Activated B cell treated with CpG ODN at 0.5 μM for 24 hours (primary cell): ENCODE data around the gene NEB. TPM values are rescaled to one million over a fixed set of nuclear protein-coding genes. Genes with fewer than 3 reads are reported as not detected.

ENCODE experiments used
- ATAC-seq: fragments of 200-7000 bp; cut with Tn5 transposase; one replicate; pipeline ENCODE4 v1.10.0; 2021; ENCODE audit warnings: low read depth, mild to moderate bottlenecking, moderate library complexity
- CTCF ChIA-PET: fragments of 350-600 bp; sonication (Branson Sonifier 250); formaldehyde crosslinking; loops from one replicate; lab custom pipeline; 2021; ENCODE audit warnings: antibody characterized with exemption; lab: Charles Lee
- POLR2A ChIA-PET: fragments of 350-600 bp; sonication (Branson Sonifier 250); formaldehyde crosslinking; loops from one replicate; lab custom pipeline; 2021; ENCODE audit warnings: antibody characterized with exemption; lab: Charles Lee
- DNase-seq: peaks from one replicate; pipeline ENCODE4 v3.0.0; 2022
- H3K27ac Mint-ChIP-seq: one replicate; pipeline ENCODE4 v1.8.0; 2020; ENCODE audit warnings: mixed read lengths
- H3K27me3 Mint-ChIP-seq: one replicate; pipeline ENCODE4 v1.8.0; 2021; ENCODE audit warnings: mixed read lengths
- H3K36me3 Mint-ChIP-seq: one replicate; pipeline ENCODE4 v1.8.0; 2021; ENCODE audit warnings: low read depth, mixed read lengths
- H3K4me1 Mint-ChIP-seq: one replicate; pipeline ENCODE4 v1.8.0; 2021; ENCODE audit warnings: mixed read lengths
- H3K4me3 Mint-ChIP-seq: one replicate; pipeline ENCODE4 v1.8.0; 2020; ENCODE audit warnings: mild to moderate bottlenecking, mixed read lengths
- H3K9me3 Mint-ChIP-seq: one replicate; pipeline ENCODE4 v1.8.0; 2020; ENCODE audit warnings: mixed read lengths
- intact Hi-C: fragments of 100-400 bp; cut with micrococcal nuclease; formaldehyde crosslinking; loops from one replicate; pipeline ENCODE4 v1.15.1; 2024
- total RNA-seq: library from RNA; stranded (reverse); gene quantifications from 2 replicates; pipeline ENCODE4 v1.2.3, GENCODE V29; 2022
- TF ChIP-seq, protein P1 (sequence below): fragments of 200-600 bp; IDR thresholded peaks from one replicate; pipeline ENCODE4 v1.8.0; 2022; ENCODE audit warnings: antibody characterized with exemption, mild to moderate bottlenecking

NEB gene
- total RNA-seq, 1 donor from 2014 or later: 1.2 TPM

DNA sequence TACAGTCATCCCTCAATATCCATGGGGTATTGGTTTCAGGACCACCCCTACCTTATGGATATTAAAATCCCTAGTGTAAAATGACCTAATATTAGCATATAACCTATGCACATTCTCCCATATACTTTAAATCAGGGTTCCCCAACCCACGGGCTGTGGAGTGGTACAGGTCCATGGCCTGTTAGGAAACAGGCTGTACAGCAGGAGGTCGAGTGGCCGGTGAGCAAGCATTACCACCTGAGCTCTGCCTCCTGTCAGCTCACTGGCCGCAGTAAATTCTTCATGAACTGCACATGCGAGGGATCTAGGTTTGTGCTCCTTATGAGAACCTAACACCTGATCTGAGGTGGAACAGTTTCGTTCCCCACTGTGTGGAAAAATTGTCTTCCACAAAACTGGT, 250.7 kb downstream of the NEB start:
- Mint-ChIP-seq H3K27ac (no peak overlapping the region), H3K9me3 (peaks cover 16% of the 10 kb centered on the region), H3K27me3 (no peaks in the 10 kb centered on the region), H3K4me1 (peaks cover 6% of the 10 kb centered on the region), H3K4me3 (no peak overlapping the region), H3K36me3 (peaks cover 61% of the 10 kb centered on the region)
- TF ChIP-seq, protein P1, sequence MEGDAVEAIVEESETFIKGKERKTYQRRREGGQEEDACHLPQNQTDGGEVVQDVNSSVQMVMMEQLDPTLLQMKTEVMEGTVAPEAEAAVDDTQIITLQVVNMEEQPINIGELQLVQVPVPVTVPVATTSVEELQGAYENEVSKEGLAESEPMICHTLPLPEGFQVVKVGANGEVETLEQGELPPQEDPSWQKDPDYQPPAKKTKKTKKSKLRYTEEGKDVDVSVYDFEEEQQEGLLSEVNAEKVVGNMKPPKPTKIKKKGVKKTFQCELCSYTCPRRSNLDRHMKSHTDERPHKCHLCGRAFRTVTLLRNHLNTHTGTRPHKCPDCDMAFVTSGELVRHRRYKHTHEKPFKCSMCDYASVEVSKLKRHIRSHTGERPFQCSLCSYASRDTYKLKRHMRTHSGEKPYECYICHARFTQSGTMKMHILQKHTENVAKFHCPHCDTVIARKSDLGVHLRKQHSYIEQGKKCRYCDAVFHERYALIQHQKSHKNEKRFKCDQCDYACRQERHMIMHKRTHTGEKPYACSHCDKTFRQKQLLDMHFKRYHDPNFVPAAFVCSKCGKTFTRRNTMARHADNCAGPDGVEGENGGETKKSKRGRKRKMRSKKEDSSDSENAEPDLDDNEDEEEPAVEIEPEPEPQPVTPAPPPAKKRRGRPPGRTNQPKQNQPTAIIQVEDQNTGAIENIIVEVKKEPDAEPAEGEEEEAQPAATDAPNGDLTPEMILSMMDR: no peak
- ATAC-seq (no peak), DNase-seq (no peak)
- POLR2A ChIA-PET: no interaction called here
- intact Hi-C loops: no loop called here
- CTCF ChIA-PET: no interaction called here

DNA sequence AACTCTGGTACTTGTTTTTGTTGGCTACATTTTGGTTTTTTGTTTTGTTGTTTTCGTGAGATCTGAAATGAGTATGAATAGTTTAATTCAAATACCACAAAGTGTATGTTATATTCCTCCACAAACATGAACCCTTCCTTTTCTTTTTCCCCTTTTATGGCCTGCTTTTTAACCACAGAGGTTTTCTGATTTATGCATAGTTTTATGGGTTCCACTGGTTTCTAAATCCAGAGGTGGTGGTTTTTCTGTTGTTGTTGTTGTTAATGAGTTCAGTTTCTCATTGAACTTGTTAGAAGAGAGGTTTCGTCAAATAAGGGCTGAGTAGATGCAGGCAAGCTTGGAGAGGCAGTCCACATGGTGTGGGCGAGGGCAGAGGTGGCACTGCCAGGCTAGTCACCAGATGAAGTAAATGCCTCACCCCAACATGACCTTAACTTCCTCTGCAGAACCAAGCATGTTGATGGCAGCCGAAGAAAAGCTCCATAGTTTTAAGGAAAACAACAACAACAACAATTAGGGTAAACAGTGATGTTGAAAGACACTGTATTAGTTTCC, 252.0 kb downstream of the NEB start:
- Mint-ChIP-seq H3K27ac (no peak overlapping the region), H3K36me3 (peaks cover 64% of the 10 kb centered on the region), H3K4me3 (no peak overlapping the region), H3K9me3 (peaks cover 16% of the 10 kb centered on the region), H3K4me1 (peaks cover 6% of the 10 kb centered on the region), H3K27me3 (no peaks in the 10 kb centered on the region)
- ATAC-seq: no peak
- no peak for DNase-seq
- intact Hi-C loops: no loop called here
- TF ChIP-seq, protein P1: no peak
- CTCF ChIA-PET: no interaction called here
- POLR2A ChIA-PET: no interaction called here

DNA sequence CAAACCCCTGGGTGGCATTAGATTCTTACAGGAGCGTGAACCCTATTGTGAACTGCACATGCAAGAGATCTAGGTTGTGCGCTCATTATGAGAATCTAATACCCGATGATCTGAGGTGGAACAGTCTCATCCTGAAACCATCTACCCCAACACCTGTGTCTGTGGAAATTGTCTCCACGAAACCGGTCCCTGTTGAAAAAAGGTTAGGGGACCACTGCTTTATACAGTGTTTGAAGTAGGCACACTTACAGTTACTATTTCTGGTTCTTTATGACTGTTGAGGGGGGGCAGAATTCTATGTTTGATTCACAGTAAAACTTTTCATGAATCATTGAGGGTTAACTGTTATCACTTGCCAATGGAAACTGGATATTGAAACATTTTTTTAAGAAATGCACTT, 252.5 kb downstream of the NEB start:
- DNase-seq (no peak), ATAC-seq (no peak)
- CTCF ChIA-PET: no interaction called here
- Mint-ChIP-seq H3K4me1 (peaks cover 6% of the 10 kb centered on the region), H3K4me3 (no peak overlapping the region), H3K27ac (no peak overlapping the region), H3K27me3 (no peaks in the 10 kb centered on the region), H3K36me3 (peaks cover 63% of the 10 kb centered on the region), H3K9me3 (peaks cover 14% of the 10 kb centered on the region)
- TF ChIP-seq, protein P1: no peak
- POLR2A ChIA-PET: no interaction called here
- intact Hi-C loops: no loop called here

DNA sequence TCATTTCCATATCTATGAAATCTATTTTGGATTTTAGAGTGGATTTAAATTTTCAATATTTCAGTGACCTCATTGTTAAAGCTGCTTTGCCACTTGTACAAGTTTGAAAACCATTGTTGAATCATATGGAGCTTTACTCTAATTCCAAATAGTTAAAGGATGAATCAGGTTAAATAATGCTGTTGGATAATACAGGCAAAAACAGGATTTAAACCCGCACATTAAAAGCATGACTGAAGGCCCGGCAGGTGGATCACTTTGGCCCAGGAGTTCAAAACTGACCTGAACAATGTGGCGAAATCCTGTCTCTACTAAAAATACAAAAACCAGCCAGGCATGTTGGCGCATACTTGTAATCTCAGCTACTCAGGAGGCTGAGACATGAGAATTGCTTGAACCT, 256.3 kb downstream of the NEB start:
- no peaks in the 10 kb centered on the region for H3K4me1 Mint-ChIP-seq
- H3K27me3 Mint-ChIP-seq: no peaks in the 10 kb centered on the region
- DNase-seq: no peak
- H3K36me3 Mint-ChIP-seq: peaks cover 66% of the 10 kb centered on the region
- H3K27ac Mint-ChIP-seq: no peak overlapping the region
- TF ChIP-seq, protein P1: no peak
- ChIA-PET POLR2A (no interaction called here), CTCF (no interaction called here)
- no peaks in the 10 kb centered on the region for H3K9me3 Mint-ChIP-seq
- no peak overlapping the region for H3K4me3 Mint-ChIP-seq
- no peak for ATAC-seq
- intact Hi-C loops: no loop called here

DNA sequence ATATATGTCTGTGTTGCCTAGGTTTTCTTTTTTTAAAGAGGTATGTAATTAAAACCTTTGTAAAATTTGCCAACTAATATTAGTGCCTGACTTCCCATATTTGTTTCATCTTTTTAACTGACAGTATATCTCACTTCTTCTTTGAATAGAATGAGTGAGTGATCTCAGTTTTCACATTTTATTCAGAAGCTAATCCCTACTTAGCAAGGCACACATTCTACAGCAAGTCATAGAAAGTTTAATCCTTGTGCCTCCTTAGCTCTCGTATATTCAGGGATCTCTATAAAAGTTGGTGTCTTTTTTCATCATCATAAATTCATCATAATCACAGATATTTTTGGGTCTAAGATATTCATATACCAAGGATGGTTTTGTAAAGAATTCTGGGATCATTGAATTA, 258.0 kb downstream of the NEB start:
- TF ChIP-seq, protein P1: no peak
- H3K27ac Mint-ChIP-seq: no peak overlapping the region
- intact Hi-C loops: no loop called here
- peaks cover 3% of the 10 kb centered on the region for H3K4me1 Mint-ChIP-seq
- peaks cover 72% of the 10 kb centered on the region for H3K36me3 Mint-ChIP-seq
- ATAC-seq: no peak
- POLR2A ChIA-PET: no interaction called here
- H3K4me3 Mint-ChIP-seq: no peak overlapping the region
- no peak for DNase-seq
- no peaks in the 10 kb centered on the region for H3K27me3 Mint-ChIP-seq
- peaks cover 2% of the 10 kb centered on the region for H3K9me3 Mint-ChIP-seq
- CTCF ChIA-PET: no interaction called here
